Endothelial cell of umbilical vein (primary cell): ENCODE data around the gene DPF3. TPM values are rescaled to one million over a fixed set of nuclear protein-coding genes. Genes with fewer than 3 reads are reported as not detected.

Source experiments
- BruUV-seq: library from RNA; stranded (reverse); fragments of 400-500 nt; replicated peaks from 2 replicates; lab custom pipeline; 2021; lab: Mats Ljungman, UMichigan
- CTCF ChIA-PET: fragments of 300-600, 350-600 bp; sonication (Branson Sonifier 250); formaldehyde crosslinking; loops from one replicate; lab custom pipeline; 2021; ENCODE audit warnings: antibody characterized with exemption, inconsistent platforms; lab: Charles Lee
- POLR2A ChIA-PET: fragments of 300-600, 350-600 bp; sonication (Branson Sonifier 250); formaldehyde crosslinking; loops from one replicate; lab custom pipeline; 2021; ENCODE audit warnings: antibody characterized with exemption, inconsistent platforms; lab: Charles Lee
- DNase-seq: peaks from one replicate; pipeline ENCODE4 v3.0.0-alpha.2; 2011; ENCODE audit warnings: low read depth, low spot score
- FAIRE-seq: peaks from 2 replicates; lab custom pipeline; 2011; peaks lifted over from hg19 to GRCh38; lab: Jason Lieb, UNC
- H2AFZ ChIP-seq: 2 replicates; pipeline ENCODE4 v1.6.0; 2012; ENCODE audit warnings: low read depth, low read length, control low read depth, inconsistent platforms
- H3K27ac ChIP-seq: 2 replicates; pipeline ENCODE4 v1.5.1; 2011; ENCODE audit warnings: low read depth, mild to moderate bottlenecking, control low read depth, low read length, moderate library complexity; ENCODE audit not compliant: insufficient read depth
- H3K27me3 ChIP-seq, 2 experiments: 2 replicates each; pipeline versions ENCODE4 v1.6.0 to v1.6.1; 2011; ENCODE audit warnings: low read length in 2 of 2, mixed read lengths in 1 of 2; ENCODE audit not compliant: control insufficient read depth in 2 of 2, insufficient read depth in 2 of 2
- H3K36me3 ChIP-seq, 2 experiments: 2 replicates in 1 of 2; 3 replicates in 1 of 2; pipeline ENCODE4 v1.5.1; 2011; ENCODE audit warnings: low read length in 2 of 2, mild to moderate bottlenecking in 1 of 2, moderate library complexity in 1 of 2; ENCODE audit not compliant: control insufficient read depth in 2 of 2, insufficient read depth in 2 of 2; ENCODE audit errors: extremely low read depth in 1 of 2
- H3K4me1 ChIP-seq: 3 replicates; pipeline ENCODE4 v1.5.1; 2011; ENCODE audit warnings: mild to moderate bottlenecking, low read length; ENCODE audit not compliant: control insufficient read depth, insufficient read depth; ENCODE audit errors: extremely low read depth
- H3K4me2 ChIP-seq: 2 replicates; pipeline ENCODE4 v1.6.1; 2011; ENCODE audit warnings: low read length, control low read depth, mixed read lengths; ENCODE audit not compliant: insufficient read depth
- H3K4me3 ChIP-seq, 3 experiments: fragments of 200-600 bp in 1 of 3; sonication (generic), shearing (Covaris generic) in 1 of 3; replicated peaks in 1 of 3; 2 replicates each; pipeline ENCODE4 v1.5.1; 2011 to 2016; ENCODE audit warnings: control low read depth in 3 of 3, low read length in 3 of 3, mild to moderate bottlenecking in 2 of 3, inconsistent platforms in 1 of 3, low read depth in 1 of 3, moderate library complexity in 1 of 3; ENCODE audit not compliant: insufficient read depth in 1 of 3
- H3K79me2 ChIP-seq: 2 replicates; pipeline ENCODE4 v1.6.0; 2012; ENCODE audit warnings: low read length, inconsistent platforms; ENCODE audit not compliant: control insufficient read depth, insufficient read depth
- H3K9ac ChIP-seq: replicated peaks from 2 replicates; pipeline ENCODE3; 2011; ENCODE audit warnings: low read length, control low read depth; ENCODE audit not compliant: insufficient read depth; ENCODE audit errors: extremely low read depth
- H3K9me1 ChIP-seq: replicated peaks from 3 replicates; pipeline ENCODE4 v1.6.0; 2011; ENCODE audit warnings: mild to moderate bottlenecking, low read length; ENCODE audit not compliant: control insufficient read depth, insufficient read depth; ENCODE audit errors: extremely low read depth
- H3K9me3 ChIP-seq: replicated peaks from 2 replicates; pipeline ENCODE4 v1.5.1; 2012; ENCODE audit warnings: low read length, inconsistent platforms; ENCODE audit not compliant: control insufficient read depth, insufficient read depth
- H4K20me1 ChIP-seq: replicated peaks from 2 replicates; pipeline ENCODE3; 2011; ENCODE audit warnings: mild to moderate bottlenecking, low read length; ENCODE audit not compliant: control insufficient read depth, insufficient read depth; ENCODE audit errors: extremely low read depth
- CTCF ChIP-seq, 2 donors: IDR thresholded peaks; 1 replicate in 1 of 2; 2 replicates in 1 of 2; pipeline ENCODE4 v1.5.1; 2011; ENCODE audit warnings: low read length in 2 of 2, mild to moderate bottlenecking in 2 of 2, moderate library complexity in 2 of 2, control low read depth in 1 of 2, inconsistent platforms in 1 of 2, low read depth in 1 of 2; ENCODE audit not compliant: insufficient read depth in 1 of 2; ENCODE audit errors: extremely low read depth in 1 of 2
- FOS ChIP-seq: IDR thresholded peaks from 2 replicates; pipeline ENCODE4 v1.6.1; 2011; ENCODE audit warnings: mild to moderate bottlenecking, low read length, moderate library complexity, borderline replicate concordance; ENCODE audit not compliant: insufficient read depth
- GATA2 ChIP-seq: IDR thresholded peaks from 2 replicates; pipeline ENCODE4 v1.7.0; 2011; ENCODE audit warnings: low read depth, mild to moderate bottlenecking, moderate library complexity, mixed read lengths, low read length; ENCODE audit not compliant: insufficient read length, insufficient read depth
- POLR2AphosphoS5 ChIP-seq: IDR thresholded peaks from 2 replicates; pipeline ENCODE4 v1.6.1; 2012; ENCODE audit warnings: low read depth, mild to moderate bottlenecking, control low read depth, low read length, moderate library complexity; ENCODE audit not compliant: insufficient read depth
- dilution Hi-C: fragments of 300-500 bp; cut with MboI; formaldehyde crosslinking; loops from one replicate; pipeline ENCODE4 v1.15.0; 2019; ENCODE audit warnings: low sequenced_read_pairs; ENCODE audit not compliant: extremely low pct_ligation_motif_present
- intact Hi-C: fragments of 100-400 bp; cut with micrococcal nuclease; formaldehyde crosslinking; loops from one replicate; pipeline ENCODE4 v1.10.0; 2022
- polyA plus RNA-seq, 4 experiments: library from polyadenylated mRNA; depleted of rRNA in 3 of 4; stranded (reverse) in 3 of 4; unstranded in 1 of 4; fragments of >200 nt; gene quantifications; 2 replicates each; pipeline versions ENCODE4 v1.2.1 to v1.2.3, GENCODE V29; 2011 to 2012; ENCODE audit warnings: missing spikeins in 1 of 4
- total RNA-seq: library from RNA; stranded (reverse); gene quantifications from 2 replicates; pipeline ENCODE4 v1.2.3, GENCODE V29; 2021

The DPF3 gene
- total and polyA plus RNA-seq, 2 donors (not counting 3 experiments of a cell fraction or from before 2014, with no cell fraction given): 2.4 to 3.5 TPM

- FAIRE-seq: no peak
Observed at GRCh38 chr14:72688990-72689671, 204.8 kb downstream of the DPF3 start.

More at GRCh38 chr14:72688990-72689671, 204.8 kb downstream of the DPF3 start:
- no peaks in the 10 kb centered on the region for H3K4me1 ChIP-seq
- CTCF ChIA-PET: interaction anchor here (1.6 to 2.1 kb wide), 2 partner anchors 10 to 216 kb away, joined by 4 to 6 read pairs; no protein-coding TSS in a partner anchor
- dilution Hi-C loops (no loop called here), intact Hi-C loops (no loop called here)
- DNase-seq: no peak
- H3K4me3 ChIP-seq: no peak overlapping the region
- no peak overlapping the region for H3K4me2 ChIP-seq
- H4K20me1 ChIP-seq: no peaks in the 10 kb centered on the region
- no peaks in the 10 kb centered on the region for H3K79me2 ChIP-seq
- H3K36me3 ChIP-seq: no peaks in the 10 kb centered on the region
- no peaks in the 10 kb centered on the region for H3K9me1 ChIP-seq
- H3K9me3 ChIP-seq: no peaks in the 10 kb centered on the region
- H3K27ac ChIP-seq: no peak overlapping the region
- BruUV-seq: no TSS peak
- POLR2A ChIA-PET: no interaction called here
- no peak overlapping the region for H3K9ac ChIP-seq
- H2AFZ ChIP-seq: no peak overlapping the region
- H3K27me3 ChIP-seq: no peaks in the 10 kb centered on the region
- TF ChIP-seq FOS (no peak), CTCF (IDR thresholded peaks at IDR 0.05; ENCODE audit: extremely low read depth in 1 of 2, insufficient read depth in 1 of 2, low read depth in 1 of 2, low read length in 2 of 2) (no peak), GATA2 (no peak), POLR2AphosphoS5 (no peak)
